Activated T-cell treated with anti-CD3 and anti-CD28 coated beads, Interleukin-2, amount 50 U/mL, for 72 hours (primary cell): ENCODE results near the gene KAT2B. TPM values are rescaled to one million over a fixed set of nuclear protein-coding genes. Genes with fewer than 3 reads are reported as not detected.

Source experiments
- ATAC-seq, 2 donors: fragments of 150-1000 bp; cut with Tn5 transposase; replicated peaks in 1 of 2; 2 replicates each; pipeline ENCODE4 v1.10.0; 2021; ENCODE audit warnings: moderate library complexity in 2 of 2, mild to moderate bottlenecking in 1 of 2
- DNase-seq, 2 donors: peaks; one replicate each; pipeline ENCODE4 v3.0.0; 2021 to 2022; ENCODE audit warnings: mixed read lengths in 1 of 2
- H3K27ac Mint-ChIP-seq: one replicate; pipeline ENCODE4 v1.8.0; 2022; ENCODE audit warnings: mild to moderate bottlenecking, moderate library complexity, mixed read lengths
- H3K27me3 Mint-ChIP-seq: one replicate; pipeline ENCODE4 v1.8.0; 2022; ENCODE audit warnings: low read depth, mixed read lengths
- H3K36me3 Mint-ChIP-seq, 2 donors: one replicate each; pipeline ENCODE4 v1.8.0; 2022; ENCODE audit warnings: mixed read lengths in 2 of 2, mild to moderate bottlenecking in 1 of 2; ENCODE audit not compliant: insufficient read depth in 2 of 2
- H3K4me1 Mint-ChIP-seq: one replicate; pipeline ENCODE4 v1.8.0; 2022; ENCODE audit warnings: low read depth, mixed read lengths
- H3K4me3 Mint-ChIP-seq, 2 donors: one replicate each; pipeline ENCODE4 v1.8.0; 2022; ENCODE audit warnings: mild to moderate bottlenecking in 2 of 2, mixed read lengths in 2 of 2, moderate library complexity in 2 of 2
- H3K9me3 Mint-ChIP-seq, 2 donors: one replicate each; pipeline ENCODE4 v1.8.0; 2022; ENCODE audit warnings: mixed read lengths in 2 of 2
- total RNA-seq, 2 donors: library from RNA; stranded (reverse); gene quantifications; one replicate each; pipeline ENCODE4 v1.2.3, GENCODE V29; 2022

KAT2B gene
- total RNA-seq, 2 donors from 2014 or later: 26.7 to 37.3 TPM

GRCh38 chr3:20128358-20128757 is 88.1 kb downstream of the KAT2B start:
- H3K27ac Mint-ChIP-seq: no peak overlapping the region
- DNase-seq: no peak

GRCh38 chr3:20130106-20130505 is 89.9 kb downstream of the KAT2B start:
- DNase-seq (no peak), ATAC-seq (no peak)
- no peaks in the 10 kb centered on the region for H3K27me3 Mint-ChIP-seq
- H3K36me3 Mint-ChIP-seq: peaks cover 0 to 2% of the 10 kb centered on the region in 2 donors
- H3K4me3 Mint-ChIP-seq: no peak overlapping the region
- no peaks in the 10 kb centered on the region for H3K9me3 Mint-ChIP-seq
- no peaks in the 10 kb centered on the region for H3K4me1 Mint-ChIP-seq
- no peak overlapping the region for H3K27ac Mint-ChIP-seq

More at GRCh38 chr3:20128358-20128757, 88.1 kb downstream of the KAT2B start:
- H3K4me3 Mint-ChIP-seq: no peak overlapping the region
- no peak for ATAC-seq
- H3K36me3 Mint-ChIP-seq: peaks cover 1 to 2% of the 10 kb centered on the region in 2 donors
- no peaks in the 10 kb centered on the region for H3K4me1 Mint-ChIP-seq
- H3K27me3 Mint-ChIP-seq: no peaks in the 10 kb centered on the region
- H3K9me3 Mint-ChIP-seq: no peaks in the 10 kb centered on the region

- ATAC-seq: no peak
- no peak for DNase-seq
- no peaks in the 10 kb centered on the region for H3K4me1 Mint-ChIP-seq
- H3K9me3 Mint-ChIP-seq: no peaks in the 10 kb centered on the region
- no peaks in the 10 kb centered on the region for H3K27me3 Mint-ChIP-seq
- H3K4me3 Mint-ChIP-seq: no peak overlapping the region
- H3K27ac Mint-ChIP-seq: peak overlapping the region; percentile 14
- H3K36me3 Mint-ChIP-seq: peaks cover 4 to 8% of the 10 kb centered on the region in 2 donors
These were observed 96.0 kb downstream of the KAT2B start for GRCh38 chr3:20136231-20136630.

GRCh38 chr3:20137647-20138046 is 97.4 kb downstream of the KAT2B start:
- no peak overlapping the region for H3K27ac Mint-ChIP-seq
- peaks cover 9 to 11% of the 10 kb centered on the region in 2 donors for H3K36me3 Mint-ChIP-seq
- H3K4me3 Mint-ChIP-seq: no peak overlapping the region
- H3K9me3 Mint-ChIP-seq: peaks cover 0 to 2% of the 10 kb centered on the region in 2 donors
- H3K27me3 Mint-ChIP-seq: no peaks in the 10 kb centered on the region
- DNase-seq (no peak), ATAC-seq (no peak)
- no peaks in the 10 kb centered on the region for H3K4me1 Mint-ChIP-seq

GRCh38 chr3:20140881-20141280 is 100.6 kb downstream of the KAT2B start:
- Mint-ChIP-seq H3K27me3 (no peaks in the 10 kb centered on the region), H3K4me1 (no peaks in the 10 kb centered on the region), H3K27ac (no peak overlapping the region), H3K4me3 (no peak overlapping the region), H3K9me3 (peaks cover 0 to 2% of the 10 kb centered on the region in 2 donors), H3K36me3 (peaks cover 12 to 14% of the 10 kb centered on the region in 2 donors)
- DNase-seq (no peak), ATAC-seq (no peak)

GRCh38 chr3:20141316-20141715 is 101.1 kb downstream of the KAT2B start:
- Mint-ChIP-seq H3K27ac (no peak overlapping the region), H3K27me3 (no peaks in the 10 kb centered on the region), H3K4me1 (no peaks in the 10 kb centered on the region), H3K4me3 (no peak overlapping the region), H3K9me3 (peaks cover 0 to 2% of the 10 kb centered on the region in 2 donors), H3K36me3 (peaks cover 12 to 14% of the 10 kb centered on the region in 2 donors)
- DNase-seq: no peak
- no peak for ATAC-seq

- H3K4me1 Mint-ChIP-seq: no peaks in the 10 kb centered on the region
- no peak for DNase-seq
These were observed 101.6 kb downstream of the KAT2B start for GRCh38 chr3:20141851-20142250.

GRCh38 chr3:20142517-20142916 is 102.3 kb downstream of the KAT2B start:
- H3K36me3 Mint-ChIP-seq: peaks cover 11 to 12% of the 10 kb centered on the region in 2 donors
- no peak for DNase-seq

More at GRCh38 chr3:20141851-20142250, 101.6 kb downstream of the KAT2B start:
- no peak for ATAC-seq
- Mint-ChIP-seq H3K27me3 (no peaks in the 10 kb centered on the region), H3K9me3 (peaks cover 0 to 2% of the 10 kb centered on the region in 2 donors), H3K27ac (no peak overlapping the region), H3K4me3 (no peak overlapping the region), H3K36me3 (peaks cover 12 to 13% of the 10 kb centered on the region in 2 donors)

GRCh38 chr3:20143519-20143918 is 103.3 kb downstream of the KAT2B start:
- no peak for DNase-seq
- Mint-ChIP-seq H3K27ac (no peak overlapping the region), H3K27me3 (no peaks in the 10 kb centered on the region), H3K4me1 (no peaks in the 10 kb centered on the region), H3K4me3 (no peak overlapping the region), H3K36me3 (peaks cover 11 to 12% of the 10 kb centered on the region in 2 donors), H3K9me3 (peaks cover 0 to 2% of the 10 kb centered on the region in 2 donors)
- ATAC-seq: no peak

More at GRCh38 chr3:20142517-20142916, 102.3 kb downstream of the KAT2B start:
- H3K4me3 Mint-ChIP-seq: no peak overlapping the region
- ATAC-seq: no peak
- H3K27me3 Mint-ChIP-seq: no peaks in the 10 kb centered on the region
- H3K9me3 Mint-ChIP-seq: peaks cover 0 to 2% of the 10 kb centered on the region in 2 donors
- H3K27ac Mint-ChIP-seq: no peak overlapping the region
- no peaks in the 10 kb centered on the region for H3K4me1 Mint-ChIP-seq

GRCh38 chr3:20145874-20146273 is 105.6 kb downstream of the KAT2B start:
- Mint-ChIP-seq H3K4me3 (no peak overlapping the region), H3K36me3 (peaks cover 8 to 11% of the 10 kb centered on the region in 2 donors), H3K27ac (no peak overlapping the region), H3K27me3 (no peaks in the 10 kb centered on the region), H3K4me1 (no peaks in the 10 kb centered on the region), H3K9me3 (peaks cover 0 to 2% of the 10 kb centered on the region in 2 donors)
- DNase-seq (no peak), ATAC-seq (no peak)

- Mint-ChIP-seq H3K36me3 (peaks cover 6 to 8% of the 10 kb centered on the region in 2 donors), H3K4me1 (no peaks in the 10 kb centered on the region), H3K9me3 (peaks cover 0 to 2% of the 10 kb centered on the region in 2 donors), H3K27ac (peak overlapping the region; percentile 38), H3K27me3 (no peaks in the 10 kb centered on the region), H3K4me3 (no peak overlapping the region)
- ATAC-seq (no peak), DNase-seq (no peak)
These were observed 106.1 kb downstream of the KAT2B start for GRCh38 chr3:20146301-20146700.

GRCh38 chr3:20147361-20147760 is 107.1 kb downstream of the KAT2B start:
- ATAC-seq: no peak
- H3K36me3 Mint-ChIP-seq: peaks cover 5 to 7% of the 10 kb centered on the region in 2 donors
- no peak overlapping the region for H3K4me3 Mint-ChIP-seq
- H3K9me3 Mint-ChIP-seq: peaks cover 0 to 1% of the 10 kb centered on the region in 2 donors
- peak overlapping the region; percentile 47 for H3K27ac Mint-ChIP-seq
- DNase-seq: no peak
- H3K27me3 Mint-ChIP-seq: no peaks in the 10 kb centered on the region
- no peaks in the 10 kb centered on the region for H3K4me1 Mint-ChIP-seq

- no peak for DNase-seq
- Mint-ChIP-seq H3K4me3 (no peak overlapping the region), H3K36me3 (no peaks in the 10 kb centered on the region), H3K4me1 (no peaks in the 10 kb centered on the region), H3K9me3 (no peaks in the 10 kb centered on the region), H3K27ac (no peak overlapping the region), H3K27me3 (no peaks in the 10 kb centered on the region)
- ATAC-seq: no peak
These were observed 108.2 kb downstream of the KAT2B start for GRCh38 chr3:20148466-20148865.

GRCh38 chr3:20154078-20154477 is 113.8 kb downstream of the KAT2B start:
- no peaks in the 10 kb centered on the region for H3K9me3 Mint-ChIP-seq
- no peak for ATAC-seq
- H3K27ac Mint-ChIP-seq: peak overlapping the region; percentile 10
- no peaks in the 10 kb centered on the region for H3K4me1 Mint-ChIP-seq
- H3K4me3 Mint-ChIP-seq: no peak overlapping the region
- H3K27me3 Mint-ChIP-seq: no peaks in the 10 kb centered on the region
- no peak for DNase-seq
- peaks cover 2 to 6% of the 10 kb centered on the region in 2 donors for H3K36me3 Mint-ChIP-seq
